Mesenchymal stem cell (in vitro differentiated cells and primary cell): ENCODE measurements around the gene LRRC28.

Experiments used
- DNase-seq: peaks from one replicate; pipeline ENCODE4 v3.0.0-alpha.2; 2013
- H2AFZ ChIP-seq: one replicate; pipeline ENCODE4 v1.6.1; 2013; ENCODE audit warnings: low read depth, mild to moderate bottlenecking, control low read depth, inconsistent platforms, low read length, moderate library complexity
- H2AK5ac ChIP-seq: 2 replicates; pipeline ENCODE4 v1.6.1; 2013; ENCODE audit warnings: low read length, moderate library complexity, mild to moderate bottlenecking, inconsistent platforms; ENCODE audit not compliant: severe bottlenecking
- H2BK120ac ChIP-seq: one replicate; pipeline ENCODE4 v1.6.1; 2013; ENCODE audit warnings: low read depth, mild to moderate bottlenecking, inconsistent platforms, low read length, moderate library complexity
- H2BK12ac ChIP-seq, 2 experiments: one replicate each; pipeline ENCODE4 v1.6.1; 2013; ENCODE audit warnings: inconsistent platforms in 2 of 2, low read length in 2 of 2, mild to moderate bottlenecking in 2 of 2, moderate library complexity in 2 of 2, control low read depth in 1 of 2
- H2BK15ac ChIP-seq: one replicate; pipeline ENCODE4 v1.6.1; 2013; ENCODE audit warnings: mild to moderate bottlenecking, low read depth, inconsistent platforms; ENCODE audit not compliant: poor library complexity, severe bottlenecking
- H2BK5ac ChIP-seq: 2 replicates; pipeline ENCODE4 v1.6.1; 2013; ENCODE audit warnings: low read depth, mild to moderate bottlenecking, low read length, control low read depth, inconsistent platforms; ENCODE audit not compliant: poor library complexity, severe bottlenecking
- H3K14ac ChIP-seq, 2 experiments: one replicate each; pipeline ENCODE4 v1.6.1; 2013; ENCODE audit warnings: inconsistent platforms in 2 of 2, low read length in 2 of 2, control low read depth in 1 of 2, mild to moderate bottlenecking in 1 of 2, moderate library complexity in 1 of 2
- H3K18ac ChIP-seq, 2 experiments: one replicate each; pipeline ENCODE4 v1.6.1; 2013; ENCODE audit warnings: inconsistent platforms in 2 of 2, low read length in 2 of 2, control low read depth in 1 of 2, low read depth in 1 of 2, mild to moderate bottlenecking in 1 of 2
- H3K23ac ChIP-seq, 2 experiments: one replicate each; pipeline ENCODE4 v1.6.1; 2013; ENCODE audit warnings: inconsistent platforms in 2 of 2, low read length in 2 of 2, mild to moderate bottlenecking in 2 of 2, moderate library complexity in 2 of 2, control low read depth in 1 of 2
- H3K27ac ChIP-seq: 2 replicates; pipeline ENCODE4 v1.5.1; 2013; ENCODE audit warnings: mild to moderate bottlenecking, moderate library complexity, low read length, control low read depth, inconsistent platforms; ENCODE audit not compliant: poor library complexity, severe bottlenecking
- H3K27me3 ChIP-seq, 2 experiments: 2 replicates each; pipeline versions ENCODE4 v1.6.1 to v1.7.0; 2013; ENCODE audit warnings: low read length in 2 of 2, mild to moderate bottlenecking in 2 of 2, moderate library complexity in 2 of 2, control low read depth in 1 of 2, inconsistent platforms in 1 of 2; ENCODE audit not compliant: control insufficient read depth in 1 of 2, insufficient read depth in 1 of 2
- H3K36me3 ChIP-seq, 2 experiments: 2 replicates each; pipeline versions ENCODE4 v1.6.1 to v1.7.0; 2013; ENCODE audit warnings: low read length in 2 of 2, control low read depth in 1 of 2, inconsistent platforms in 1 of 2, low read depth in 1 of 2, mild to moderate bottlenecking in 1 of 2; ENCODE audit not compliant: insufficient read depth in 2 of 2, control insufficient read depth in 1 of 2
- H3K4ac ChIP-seq, 2 experiments: one replicate each; pipeline ENCODE4 v1.6.1; 2013; ENCODE audit warnings: inconsistent platforms in 2 of 2, low read length in 2 of 2, mild to moderate bottlenecking in 2 of 2, moderate library complexity in 2 of 2, control low read depth in 1 of 2, low read depth in 1 of 2
- H3K4me1 ChIP-seq: 2 replicates; pipeline ENCODE4 v1.6.1; 2013; ENCODE audit warnings: low read depth, low read length, control low read depth; ENCODE audit not compliant: control insufficient read depth, insufficient read depth
- H3K4me2 ChIP-seq: 2 replicates; pipeline ENCODE4 v1.6.1; 2013; ENCODE audit warnings: low read length, mild to moderate bottlenecking, inconsistent platforms; ENCODE audit not compliant: poor library complexity, severe bottlenecking
- H3K4me3 ChIP-seq, 2 experiments: 2 replicates each; pipeline versions ENCODE4 v1.5.1 to v1.7.0; 2013; ENCODE audit warnings: low read length in 2 of 2, mild to moderate bottlenecking in 2 of 2, control low read depth in 1 of 2, low read depth in 1 of 2; ENCODE audit not compliant: insufficient read depth in 1 of 2
- H3K79me1 ChIP-seq: replicated peaks from 2 replicates; pipeline ENCODE4 v1.6.1; 2013; ENCODE audit warnings: mild to moderate bottlenecking, control low read depth, low read length, inconsistent platforms; ENCODE audit not compliant: poor library complexity, severe bottlenecking
- H3K9ac ChIP-seq: 2 replicates; pipeline ENCODE4 v1.7.0; 2013; ENCODE audit warnings: mild to moderate bottlenecking, low read length, moderate library complexity
- H3K9me3 ChIP-seq: 2 replicates; pipeline ENCODE4 v1.7.0; 2013; ENCODE audit warnings: mild to moderate bottlenecking, low read length; ENCODE audit not compliant: control insufficient read depth
- H4K8ac ChIP-seq: one replicate; pipeline ENCODE4 v1.6.1; 2013; ENCODE audit warnings: inconsistent platforms, mild to moderate bottlenecking, low read length, moderate library complexity
- H4K91ac ChIP-seq: one replicate; pipeline ENCODE4 v1.6.1; 2013; ENCODE audit warnings: mild to moderate bottlenecking, low read length, inconsistent platforms
- WGBS: methylation state at CpG from one replicate; pipeline ENCODE4 v1.1.7; 2013; ENCODE audit warnings: mixed read lengths; 5-methylcytosine and 5-hydroxymethylcytosine counted together

The LRRC28 gene

GRCh38 chr15:99423186-99424130 lies 172.2 kb downstream of the LRRC28 start:
- peak overlapping the region; percentile 98 for H4K8ac ChIP-seq
- H3K36me3 ChIP-seq: no peaks in the 10 kb centered on the region
- H3K4me2 ChIP-seq: no peak overlapping the region
- no peak overlapping the region for H2BK5ac ChIP-seq
- 94% methylated on average over 14 of the region's 16 CpGs for WGBS
- no peaks in the 10 kb centered on the region for H3K9me3 ChIP-seq
- no peak overlapping the region for H3K27ac ChIP-seq
- peak overlapping the region; percentile 81 to 96 for H3K18ac ChIP-seq
- peak overlapping the region; percentile 77 to 91 for H3K4ac ChIP-seq
- no peak for DNase-seq
- peak overlapping the region; percentile 97 for H2BK120ac ChIP-seq
- H3K27me3 ChIP-seq: no peaks in the 10 kb centered on the region
- H3K9ac ChIP-seq: no peak overlapping the region
- H3K4me3 ChIP-seq: no peak overlapping the region
- H3K4me1 ChIP-seq: peaks cover 20% of the 10 kb centered on the region
- no peak overlapping the region for H3K23ac ChIP-seq
- no peak overlapping the region for H3K14ac ChIP-seq
- peak overlapping the region; percentile 100 for H4K91ac ChIP-seq
- no peak overlapping the region for H2AK5ac ChIP-seq
- no peaks in the 10 kb centered on the region for H3K79me1 ChIP-seq
- peak overlapping the region; percentile 96 for H2BK15ac ChIP-seq
- H2AFZ ChIP-seq: no peak overlapping the region
- peak overlapping the region; percentile 60 to 99 for H2BK12ac ChIP-seq

- H3K14ac ChIP-seq: no peak overlapping the region
- DNase-seq: no peak
These were observed 172.9 kb downstream of the LRRC28 start for GRCh38 chr15:99424131-99424571.

GRCh38 chr15:99424978-99425656 lies 173.8 kb downstream of the LRRC28 start:
- Histone ChIP-seq H2BK120ac (peak overlapping the region; percentile 98), H3K4me1 (peaks cover 20% of the 10 kb centered on the region), H4K8ac (peak overlapping the region; percentile 98), H2BK5ac (peak overlapping the region; percentile 4), H2AK5ac (peak overlapping the region; percentile 49), H2BK12ac (peak overlapping the region; percentile 99 to 100), H3K4ac (peak overlapping the region; percentile 91 to 99), H3K18ac (peak overlapping the region; percentile 97 to 99), H3K4me2 (no peak overlapping the region), H3K4me3 (no peak overlapping the region), H3K23ac (peak overlapping the region in 1 of 2 experiments; percentile 81), H2AFZ (peak overlapping the region; percentile 76), H3K27me3 (no peaks in the 10 kb centered on the region), H3K27ac (no peak overlapping the region), H3K79me1 (no peaks in the 10 kb centered on the region), H3K36me3 (no peaks in the 10 kb centered on the region), H3K9me3 (no peaks in the 10 kb centered on the region), H2BK15ac (peak overlapping the region; percentile 100), H3K9ac (peak overlapping the region; percentile 41), H4K91ac (peak overlapping the region; percentile 100), H3K14ac (peak overlapping the region in 1 of 2 experiments; percentile 93)
- DNase-seq: peak; percentile 96
- 23% methylated on average over 9 of the region's 16 CpGs for WGBS

More at GRCh38 chr15:99424131-99424571, 172.9 kb downstream of the LRRC28 start:
- no peak overlapping the region for H3K9ac ChIP-seq
- H3K18ac ChIP-seq: peak overlapping the region; percentile 97 to 98
- H2BK120ac ChIP-seq: peak overlapping the region; percentile 97
- no peaks in the 10 kb centered on the region for H3K79me1 ChIP-seq
- no peaks in the 10 kb centered on the region for H3K9me3 ChIP-seq
- H3K4me2 ChIP-seq: no peak overlapping the region
- H3K27ac ChIP-seq: no peak overlapping the region
- WGBS: over 99% methylated on average over 9 of the region's 10 CpGs
- H4K8ac ChIP-seq: peak overlapping the region; percentile 98
- H3K4me3 ChIP-seq: no peak overlapping the region
- H2AFZ ChIP-seq: no peak overlapping the region
- H3K36me3 ChIP-seq: no peaks in the 10 kb centered on the region
- peaks cover 20% of the 10 kb centered on the region for H3K4me1 ChIP-seq
- no peak overlapping the region for H2BK5ac ChIP-seq
- H2BK15ac ChIP-seq: peak overlapping the region; percentile 96
- no peak overlapping the region for H2AK5ac ChIP-seq
- peak overlapping the region; percentile 99 to 100 for H2BK12ac ChIP-seq
- no peak overlapping the region for H3K23ac ChIP-seq
- H3K27me3 ChIP-seq: no peaks in the 10 kb centered on the region
- peak overlapping the region; percentile 100 for H4K91ac ChIP-seq
- H3K4ac ChIP-seq: peak overlapping the region; percentile 78 to 91
